Measurements from ENCODE around the gene PTK6. TPM values are rescaled to one million over a fixed set of nuclear protein-coding genes. Genes with fewer than 3 reads are reported as not detected.
A peak's percentile ranks its signal among the peaks of the same experiment; 100 is the strongest.

Gene PTK6
- total and polyA plus RNA-seq, 2 of the 13 experiments (the other 11 are each of a cell fraction or from before 2014, with no cell fraction given), result 0.08 TPM; not detected in 1

GRCh38 chr20:63579017-63579694 is 42.0 kb upstream of the PTK6 start (continued):
- TF ChIP-seq, protein P1, sequence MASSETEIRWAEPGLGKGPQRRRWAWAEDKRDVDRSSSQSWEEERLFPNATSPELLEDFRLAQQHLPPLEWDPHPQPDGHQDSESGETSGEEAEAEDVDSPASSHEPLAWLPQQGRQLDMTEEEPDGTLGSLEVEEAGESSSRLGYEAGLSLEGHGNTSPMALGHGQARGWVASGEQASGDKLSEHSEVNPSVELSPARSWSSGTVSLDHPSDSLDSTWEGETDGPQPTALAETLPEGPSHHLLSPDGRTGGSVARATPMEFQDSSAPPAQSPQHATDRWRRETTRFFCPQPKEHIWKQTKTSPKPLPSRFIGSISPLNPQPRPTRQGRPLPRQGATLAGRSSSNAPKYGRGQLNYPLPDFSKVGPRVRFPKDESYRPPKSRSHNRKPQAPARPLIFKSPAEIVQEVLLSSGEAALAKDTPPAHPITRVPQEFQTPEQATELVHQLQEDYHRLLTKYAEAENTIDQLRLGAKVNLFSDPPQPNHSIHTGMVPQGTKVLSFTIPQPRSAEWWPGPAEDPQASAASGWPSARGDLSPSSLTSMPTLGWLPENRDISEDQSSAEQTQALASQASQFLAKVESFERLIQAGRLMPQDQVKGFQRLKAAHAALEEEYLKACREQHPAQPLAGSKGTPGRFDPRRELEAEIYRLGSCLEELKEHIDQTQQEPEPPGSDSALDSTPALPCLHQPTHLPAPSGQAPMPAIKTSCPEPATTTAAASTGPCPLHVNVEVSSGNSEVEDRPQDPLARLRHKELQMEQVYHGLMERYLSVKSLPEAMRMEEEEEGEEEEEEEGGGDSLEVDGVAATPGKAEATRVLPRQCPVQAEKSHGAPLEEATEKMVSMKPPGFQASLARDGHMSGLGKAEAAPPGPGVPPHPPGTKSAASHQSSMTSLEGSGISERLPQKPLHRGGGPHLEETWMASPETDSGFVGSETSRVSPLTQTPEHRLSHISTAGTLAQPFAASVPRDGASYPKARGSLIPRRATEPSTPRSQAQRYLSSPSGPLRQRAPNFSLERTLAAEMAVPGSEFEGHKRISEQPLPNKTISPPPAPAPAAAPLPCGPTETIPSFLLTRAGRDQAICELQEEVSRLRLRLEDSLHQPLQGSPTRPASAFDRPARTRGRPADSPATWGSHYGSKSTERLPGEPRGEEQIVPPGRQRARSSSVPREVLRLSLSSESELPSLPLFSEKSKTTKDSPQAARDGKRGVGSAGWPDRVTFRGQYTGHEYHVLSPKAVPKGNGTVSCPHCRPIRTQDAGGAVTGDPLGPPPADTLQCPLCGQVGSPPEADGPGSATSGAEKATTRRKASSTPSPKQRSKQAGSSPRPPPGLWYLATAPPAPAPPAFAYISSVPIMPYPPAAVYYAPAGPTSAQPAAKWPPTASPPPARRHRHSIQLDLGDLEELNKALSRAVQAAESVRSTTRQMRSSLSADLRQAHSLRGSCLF (CRISPR knock-in tag; IDR thresholded peaks at IDR 0.05; ENCODE audit: borderline replicate concordance), result no peak
- TF ChIP-seq ZNF207 (IDR thresholded peaks at IDR 0.05; ENCODE audit: borderline replicate concordance) (no peak), SALL1 (CRISPR knock-in tag; IDR thresholded peaks at IDR 0.05) (no peak), PATZ1 (CRISPR knock-in tag; IDR thresholded peaks at IDR 0.05) (0 out of 2 replicates have a peak, but pooled peaks have one; percentile 16), ATF7 (IDR thresholded peaks at IDR 0.05) (peak; percentile 94), ATF7 (CRISPR knock-in tag; IDR thresholded peaks at IDR 0.05) (0 out of 2 replicates have a peak, but pooled peaks have one; percentile 30), ZNF644 (CRISPR knock-in tag; IDR thresholded peaks at IDR 0.05; ENCODE audit: low read depth) (no peak)

Measured in HepG2 (cell line).